Stomach smooth muscle (tissue), 2 donors: ENCODE results near the gene CEP290.

Experiments
- H3K27ac ChIP-seq: one replicate; pipeline ENCODE4 v1.7.0; 2013; ENCODE audit warnings: mild to moderate bottlenecking, low read length, inconsistent platforms
- H3K27me3 ChIP-seq, 2 donors: one replicate each; pipeline ENCODE4 v1.7.0; 2013; ENCODE audit warnings: low read length in 2 of 2; ENCODE audit not compliant: insufficient read depth in 2 of 2, control insufficient read depth in 1 of 2
- H3K36me3 ChIP-seq, 2 donors: one replicate each; pipeline ENCODE4 v1.7.0; 2013; ENCODE audit warnings: low read length in 2 of 2; ENCODE audit not compliant: control insufficient read depth in 2 of 2, insufficient read depth in 2 of 2
- H3K4me1 ChIP-seq: one replicate; pipeline ENCODE4 v1.7.0; 2013; ENCODE audit warnings: low read length; ENCODE audit not compliant: control insufficient read depth, insufficient read depth
- H3K4me3 ChIP-seq, 2 donors: one replicate each; pipeline ENCODE4 v1.7.0; 2013; ENCODE audit warnings: low read length in 2 of 2
- H3K9ac ChIP-seq, 2 donors: one replicate each; pipeline ENCODE4 v1.7.0; 2013; ENCODE audit warnings: low read length in 2 of 2, mild to moderate bottlenecking in 1 of 2
- H3K9me3 ChIP-seq, 2 donors: one replicate each; pipeline ENCODE4 v1.7.0; 2013; ENCODE audit warnings: low read length in 2 of 2; ENCODE audit not compliant: control insufficient read depth in 2 of 2
- donor health status: healthy.
- donor health status: Pancreatic carcinoma.

Gene CEP290

DNA sequence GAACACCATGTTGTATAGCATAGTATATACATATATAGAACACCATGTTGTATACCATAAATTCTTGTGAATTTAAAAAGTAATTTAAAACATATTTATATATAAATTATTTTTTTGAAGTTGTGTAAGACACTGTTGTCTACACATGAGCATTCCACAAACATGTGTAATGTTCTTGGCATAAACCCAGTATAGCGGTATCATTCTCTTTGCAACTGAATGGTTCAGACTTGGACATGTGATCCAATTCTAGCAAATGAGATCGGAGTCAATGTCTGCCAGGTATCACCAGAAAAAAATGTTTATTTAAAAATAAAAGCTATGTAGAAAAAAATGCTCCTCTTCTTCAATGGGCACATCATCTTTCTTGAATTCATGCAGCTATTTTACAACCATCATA is 33.9 kb downstream of the CEP290 start:
- Histone ChIP-seq H3K27me3 (no peaks in the 10 kb centered on the region), H3K27ac (no peak overlapping the region), H3K36me3 (peaks cover 4 to 7% of the 10 kb centered on the region in 2 donors), H3K4me1 (no peaks in the 10 kb centered on the region), H3K9me3 (no peaks in the 10 kb centered on the region), H3K9ac (no peak overlapping the region), H3K4me3 (no peak overlapping the region)

DNA sequence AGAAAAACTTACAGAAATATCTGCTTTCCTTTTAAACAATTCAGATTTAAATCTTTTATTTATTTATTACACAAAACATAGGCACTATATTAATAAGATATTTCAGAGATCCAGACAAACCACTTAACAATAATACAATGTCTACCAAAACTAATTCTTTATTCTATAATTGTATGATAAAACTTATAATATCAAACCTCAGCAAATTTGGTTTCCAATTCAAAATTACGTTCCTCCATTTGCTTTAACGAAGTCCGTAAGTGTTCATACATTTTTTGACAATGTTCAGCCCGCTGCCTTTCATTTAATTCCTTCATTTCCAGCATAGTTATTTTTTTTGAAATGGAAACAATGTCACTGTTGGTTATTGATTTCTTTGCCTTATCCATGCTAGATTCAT is 48.3 kb downstream of the CEP290 start:
- Histone ChIP-seq H3K4me3 (no peak overlapping the region), H3K9ac (no peak overlapping the region), H3K27me3 (no peaks in the 10 kb centered on the region), H3K4me1 (no peaks in the 10 kb centered on the region), H3K27ac (no peak overlapping the region), H3K36me3 (peaks cover 5 to 11% of the 10 kb centered on the region in 2 donors), H3K9me3 (no peaks in the 10 kb centered on the region)

DNA sequence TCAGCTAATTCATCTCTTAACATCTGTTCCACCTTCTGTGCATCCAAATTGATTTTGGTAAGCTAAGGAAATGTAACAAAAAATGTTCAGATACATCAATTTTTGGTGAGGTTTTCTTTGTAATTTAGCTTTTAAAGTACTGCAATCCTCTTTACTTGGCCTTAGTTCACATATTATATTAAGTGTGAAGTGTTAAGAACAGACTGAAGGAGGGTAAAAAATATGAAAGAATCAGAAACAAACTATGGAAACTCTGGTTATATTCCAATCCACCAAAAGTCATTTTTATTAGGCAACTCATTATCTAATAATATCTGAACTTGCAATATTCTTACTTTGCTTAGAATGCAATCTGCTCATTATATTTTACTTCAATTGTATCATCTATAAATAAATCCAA is 49.1 kb downstream of the CEP290 start:
- H3K27me3 ChIP-seq, result no peaks in the 10 kb centered on the region
- peaks cover 5 to 11% of the 10 kb centered on the region in 2 donors for H3K36me3 ChIP-seq
- H3K4me1 ChIP-seq, result no peaks in the 10 kb centered on the region
- no peak overlapping the region for H3K9ac ChIP-seq
- no peak overlapping the region for H3K27ac ChIP-seq
- H3K9me3 ChIP-seq, result no peaks in the 10 kb centered on the region
- H3K4me3 ChIP-seq, result no peak overlapping the region

DNA sequence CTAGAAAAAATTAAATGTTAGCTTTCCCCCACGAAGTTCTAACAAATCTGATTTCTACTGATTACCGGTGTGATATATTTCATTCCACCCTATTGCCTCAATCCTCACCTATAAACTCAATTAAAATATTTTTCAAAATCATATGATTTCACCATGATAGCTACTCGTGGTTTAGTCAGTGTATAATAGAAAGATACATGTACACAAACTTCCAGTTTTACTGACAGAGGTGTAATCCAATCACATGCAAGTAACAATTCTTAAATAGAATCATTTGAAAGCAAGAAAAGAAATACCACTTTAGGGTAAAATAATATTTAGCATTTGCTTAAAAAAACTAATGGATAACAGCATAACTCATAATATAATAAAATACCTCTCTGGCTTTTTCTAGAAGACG is 57.7 kb downstream of the CEP290 start:
- Histone ChIP-seq H3K9ac (no peak overlapping the region), H3K4me3 (no peak overlapping the region), H3K27ac (no peak overlapping the region), H3K36me3 (peaks cover 5 to 23% of the 10 kb centered on the region in 2 donors), H3K4me1 (no peaks in the 10 kb centered on the region), H3K27me3 (no peaks in the 10 kb centered on the region), H3K9me3 (no peaks in the 10 kb centered on the region)

DNA sequence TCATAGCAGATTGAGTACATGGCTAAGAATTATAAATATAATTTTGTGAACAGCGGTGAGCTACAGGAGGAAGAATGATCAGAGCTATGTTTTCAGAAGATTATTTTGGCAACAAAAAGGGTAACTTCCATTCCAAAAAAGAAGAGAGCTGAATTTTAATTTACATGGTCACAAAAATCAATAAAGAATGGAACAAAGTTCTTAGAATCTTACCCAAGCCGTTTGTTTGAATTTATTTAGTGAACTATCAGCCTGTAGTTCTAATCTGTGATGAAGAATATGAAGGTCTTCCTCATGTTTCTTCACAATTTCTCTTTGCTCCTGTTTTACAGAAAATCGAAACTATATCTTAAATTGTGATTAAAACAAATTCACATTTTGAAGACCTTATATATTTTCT is 58.3 kb downstream of the CEP290 start:
- Histone ChIP-seq H3K4me3 (no peak overlapping the region), H3K9ac (no peak overlapping the region), H3K4me1 (no peaks in the 10 kb centered on the region), H3K27ac (no peak overlapping the region), H3K27me3 (no peaks in the 10 kb centered on the region), H3K36me3 (peaks cover 2 to 18% of the 10 kb centered on the region in 2 donors), H3K9me3 (no peaks in the 10 kb centered on the region)

DNA sequence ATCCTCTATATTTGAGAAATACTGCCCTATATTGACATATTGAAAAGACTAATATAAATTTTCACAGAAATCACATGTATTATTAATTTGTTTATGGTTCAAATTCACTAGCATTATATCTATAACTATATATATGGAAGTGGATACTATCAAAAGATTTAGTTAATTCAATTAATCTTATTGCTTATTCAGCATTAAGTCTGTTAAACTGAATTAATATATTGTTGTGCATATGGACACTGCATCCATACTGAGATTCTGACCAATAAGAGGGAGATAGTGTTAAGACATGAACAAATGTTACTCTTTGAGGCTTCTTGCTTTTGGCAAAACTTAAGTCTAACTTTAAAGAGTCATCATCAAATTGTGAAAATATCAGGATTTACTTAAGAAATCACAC is 60.6 kb downstream of the CEP290 start:
- no peaks in the 10 kb centered on the region for H3K9me3 ChIP-seq
- H3K27ac ChIP-seq, result no peak overlapping the region
- H3K27me3 ChIP-seq, result no peaks in the 10 kb centered on the region
- no peak overlapping the region for H3K4me3 ChIP-seq
- H3K36me3 ChIP-seq, result peaks cover 6 to 15% of the 10 kb centered on the region in 2 donors
- no peak overlapping the region for H3K9ac ChIP-seq
- no peaks in the 10 kb centered on the region for H3K4me1 ChIP-seq

DNA sequence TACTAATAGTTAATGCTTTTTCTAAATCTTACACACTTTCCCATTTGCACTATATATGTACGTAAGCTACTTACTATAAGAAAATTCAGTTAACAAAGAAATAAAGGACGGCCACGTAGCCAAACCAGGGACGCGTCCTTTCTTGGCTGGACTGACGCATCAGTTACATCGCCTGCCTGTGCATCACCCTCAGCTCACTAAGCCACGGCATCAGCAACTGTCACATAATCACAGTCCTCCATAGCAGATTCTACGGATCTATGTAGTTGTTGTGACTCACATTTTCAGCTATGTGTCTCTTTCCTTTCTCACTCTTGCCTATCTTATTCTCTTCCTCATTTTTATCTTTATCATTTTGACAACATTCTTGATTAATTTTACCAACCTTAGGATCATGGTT is 74.6 kb downstream of the CEP290 start:
- H3K4me1 ChIP-seq, result no peaks in the 10 kb centered on the region
- H3K9ac ChIP-seq, result no peak overlapping the region
- H3K4me3 ChIP-seq, result no peak overlapping the region
- H3K9me3 ChIP-seq, result no peaks in the 10 kb centered on the region
- H3K36me3 ChIP-seq, result peaks cover 0 to 6% of the 10 kb centered on the region in 2 donors
- no peak overlapping the region for H3K27ac ChIP-seq
- no peaks in the 10 kb centered on the region for H3K27me3 ChIP-seq

DNA sequence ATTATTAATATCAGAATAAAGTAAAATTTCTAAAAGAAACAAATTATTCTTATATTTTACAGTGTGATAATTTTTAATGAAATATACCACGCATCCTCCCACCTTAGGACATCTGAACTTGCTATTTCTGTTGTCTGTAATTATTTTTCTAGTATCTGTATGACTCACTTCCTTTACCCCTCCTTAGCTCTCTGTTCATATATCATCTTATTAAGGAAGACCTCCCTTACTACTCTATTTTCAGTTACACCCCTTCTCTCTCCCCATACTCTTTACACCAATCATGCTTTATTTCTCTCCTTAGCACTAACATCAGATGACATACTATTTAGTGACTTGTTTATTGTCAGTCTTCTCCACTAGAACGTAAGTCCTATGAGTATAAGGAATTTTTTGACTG is 78.5 kb downstream of the CEP290 start:
- H3K4me1 ChIP-seq, result no peaks in the 10 kb centered on the region
- H3K9ac ChIP-seq, result no peak overlapping the region
- H3K36me3 ChIP-seq, result peaks cover 0 to 7% of the 10 kb centered on the region in 2 donors
- H3K27me3 ChIP-seq, result no peaks in the 10 kb centered on the region
- no peak overlapping the region for H3K4me3 ChIP-seq
- H3K27ac ChIP-seq, result no peak overlapping the region
- H3K9me3 ChIP-seq, result no peaks in the 10 kb centered on the region

DNA sequence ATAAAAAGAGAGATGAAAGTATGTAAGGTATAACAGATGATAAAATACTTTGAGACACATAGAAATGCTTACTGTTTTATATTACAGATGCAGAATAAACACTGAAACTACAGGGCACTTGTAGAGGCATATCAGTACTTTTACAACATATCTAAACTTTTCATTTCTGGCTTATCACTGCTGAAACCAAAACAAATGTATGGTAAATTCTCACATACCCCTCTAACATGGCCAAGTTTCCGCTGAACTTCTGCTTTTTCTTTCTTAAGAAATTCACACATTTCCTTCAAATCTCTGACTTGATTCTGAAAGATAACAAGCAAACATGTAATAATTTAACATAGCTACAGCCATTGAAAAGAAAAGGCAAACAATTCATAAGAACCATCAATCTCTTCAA is 79.4 kb downstream of the CEP290 start:
- H3K27ac ChIP-seq, result no peak overlapping the region
- H3K27me3 ChIP-seq, result no peaks in the 10 kb centered on the region
- H3K9me3 ChIP-seq, result no peaks in the 10 kb centered on the region
- H3K4me3 ChIP-seq, result no peak overlapping the region
- peaks cover 6 to 14% of the 10 kb centered on the region in 2 donors for H3K36me3 ChIP-seq
- no peak overlapping the region for H3K9ac ChIP-seq
- no peaks in the 10 kb centered on the region for H3K4me1 ChIP-seq

DNA sequence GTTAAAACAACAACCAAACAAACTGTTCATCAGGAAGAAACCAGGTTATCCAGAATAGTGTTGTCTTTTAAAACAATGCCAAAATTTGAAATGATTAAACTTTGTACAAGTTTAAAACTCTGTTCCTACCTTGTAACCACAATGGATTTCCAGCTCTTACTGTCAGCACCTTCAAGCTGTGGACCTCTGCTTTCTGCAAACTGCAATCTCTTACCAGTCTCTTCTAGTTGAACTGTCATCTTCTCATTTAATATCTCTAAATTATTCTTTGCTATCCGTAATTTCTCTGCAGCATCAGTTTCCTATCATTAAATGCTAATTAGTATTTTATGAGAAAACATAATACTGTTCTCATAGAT is 83.2 kb downstream of the CEP290 start:
- Histone ChIP-seq H3K4me3 (no peak overlapping the region), H3K27ac (no peak overlapping the region), H3K36me3 (peaks cover 9 to 21% of the 10 kb centered on the region in 2 donors), H3K9ac (no peak overlapping the region), H3K4me1 (no peaks in the 10 kb centered on the region), H3K9me3 (no peaks in the 10 kb centered on the region), H3K27me3 (no peaks in the 10 kb centered on the region)

DNA sequence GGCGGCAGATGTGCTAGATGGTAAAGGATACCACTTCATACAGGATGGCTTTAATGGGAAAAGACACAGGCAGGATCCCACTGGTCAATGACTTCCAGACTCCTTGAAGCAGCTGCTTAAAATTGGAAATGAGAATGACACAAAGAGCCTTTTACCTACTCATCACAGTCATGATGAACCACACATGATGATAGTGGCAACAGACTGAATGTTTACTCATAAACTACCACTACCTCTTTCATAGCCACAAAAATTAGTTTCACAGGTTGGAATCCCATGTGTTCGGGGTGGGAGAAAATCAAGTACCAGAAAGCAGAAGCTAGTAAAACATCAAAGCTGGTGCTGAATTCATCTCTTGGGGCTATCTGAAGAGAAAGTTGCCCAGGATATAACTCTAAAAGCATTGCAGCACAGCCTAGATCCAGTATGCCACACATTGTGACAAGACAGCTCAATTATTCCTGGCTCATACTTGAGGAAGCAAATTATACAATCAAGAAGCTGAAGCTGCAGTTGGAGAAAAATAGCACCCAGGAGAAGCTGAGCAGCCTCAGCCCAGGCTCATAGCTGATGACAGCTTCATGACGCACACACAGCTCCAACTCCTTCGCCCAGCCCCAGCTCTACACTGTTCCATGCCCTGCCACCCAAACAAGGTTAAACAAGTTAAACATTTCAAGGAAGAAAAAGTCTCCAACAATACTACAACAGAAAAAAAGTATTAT is 83.7 kb downstream of the CEP290 start:
- no peak overlapping the region for H3K9ac ChIP-seq
- no peak overlapping the region for H3K4me3 ChIP-seq
- no peaks in the 10 kb centered on the region for H3K4me1 ChIP-seq
- no peak overlapping the region for H3K27ac ChIP-seq
- H3K27me3 ChIP-seq, result no peaks in the 10 kb centered on the region
- no peaks in the 10 kb centered on the region for H3K9me3 ChIP-seq
- peaks cover 9 to 21% of the 10 kb centered on the region in 2 donors for H3K36me3 ChIP-seq
